ENCODE measurements around the gene FGD6.

Gene FGD6

DNA sequence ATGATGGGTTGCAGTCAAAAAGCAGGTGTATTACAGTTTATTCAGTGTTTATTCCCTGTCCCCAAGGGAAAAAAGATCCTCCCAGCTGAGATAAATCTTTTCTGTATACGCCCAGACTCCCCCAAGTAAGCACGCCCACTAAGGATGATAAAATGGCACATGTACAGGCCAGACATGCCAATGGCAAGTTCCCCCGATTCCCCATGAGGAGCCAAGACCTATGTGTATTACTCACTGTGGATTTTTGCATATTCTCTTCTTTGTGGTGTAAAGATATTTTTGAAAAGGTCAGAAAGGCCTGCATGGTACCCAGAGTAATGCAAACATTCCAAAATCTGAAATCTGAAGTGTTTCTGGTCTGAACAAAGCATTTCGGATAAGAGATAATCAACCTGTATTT lies 166.0 kb downstream of the FGD6 start:
- Histone ChIP-seq H3K36me3 (ENCODE audit: control insufficient read depth, insufficient read depth, low read length, severe bottlenecking) (peaks cover 59% of the 10 kb centered on the region), H3K4me3 (ENCODE audit: low read length) (no peak overlapping the region), H3K4me1 (ENCODE audit: control insufficient read depth, insufficient read depth, low read length) (peaks cover 2% of the 10 kb centered on the region), H3K9ac (ENCODE audit: low read length) (no peak overlapping the region), H3K9me3 (ENCODE audit: control insufficient read depth, low read length) (no peaks in the 10 kb centered on the region), H3K27me3 (replicated peaks; ENCODE audit: control insufficient read depth, insufficient read depth, low read length) (no peaks in the 10 kb centered on the region)
- no peak for DNase-seq (ENCODE audit: low read depth)

DNA sequence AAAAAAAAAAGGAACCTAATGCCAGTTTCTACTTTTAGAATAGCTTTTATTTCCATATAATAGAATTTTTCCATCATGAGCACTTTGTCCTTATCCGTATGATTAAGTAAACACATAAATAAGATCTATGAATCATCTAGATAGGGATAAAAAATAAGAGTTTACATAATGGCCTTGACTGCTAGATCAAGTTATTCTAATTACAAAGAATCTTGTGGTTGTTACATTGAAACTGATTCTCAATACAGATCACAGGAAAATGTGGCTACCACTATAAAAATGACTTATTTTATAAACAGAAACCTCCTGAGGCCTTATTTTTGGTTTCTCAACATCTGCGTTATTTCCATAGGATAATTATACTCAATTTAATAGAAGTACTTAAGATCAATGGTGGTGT lies 179.4 kb downstream of the FGD6 start:
- Histone ChIP-seq H3K9ac (ENCODE audit: low read length) (no peak overlapping the region), H3K4me1 (ENCODE audit: control insufficient read depth, insufficient read depth, low read length) (no peaks in the 10 kb centered on the region), H3K27me3 (replicated peaks; ENCODE audit: control insufficient read depth, insufficient read depth, low read length) (no peaks in the 10 kb centered on the region), H3K36me3 (ENCODE audit: control insufficient read depth, insufficient read depth, low read length, severe bottlenecking) (peaks cover 66% of the 10 kb centered on the region), H3K4me3 (ENCODE audit: low read length) (no peak overlapping the region), H3K9me3 (ENCODE audit: control insufficient read depth, low read length) (no peaks in the 10 kb centered on the region)
- DNase-seq (ENCODE audit: low read depth): peak; percentile 3

DNA sequence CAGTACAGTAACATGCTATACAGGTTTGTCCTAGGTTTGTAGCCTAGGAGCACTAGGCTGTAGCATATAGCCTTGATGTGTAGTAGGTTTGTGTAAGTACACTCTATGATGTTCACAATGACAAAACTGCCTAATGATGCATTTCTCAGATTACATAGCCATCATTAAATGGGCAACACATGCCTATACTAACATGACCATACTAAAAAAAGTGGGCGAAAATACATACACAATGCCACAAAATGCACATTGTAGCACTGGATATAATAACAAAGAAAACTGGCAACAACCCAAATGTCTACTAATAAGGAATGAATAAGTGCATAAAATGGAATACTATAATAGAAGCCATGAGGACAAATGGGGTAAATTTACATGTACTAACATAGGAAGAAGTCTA lies 182.5 kb downstream of the FGD6 start:
- no peak for DNase-seq (ENCODE audit: low read depth)
- no peaks in the 10 kb centered on the region for H3K4me1 ChIP-seq (ENCODE audit: control insufficient read depth, insufficient read depth, low read length)
- H3K4me3 ChIP-seq (ENCODE audit: low read length): no peak overlapping the region
- H3K9me3 ChIP-seq (ENCODE audit: control insufficient read depth, low read length): no peaks in the 10 kb centered on the region
- H3K27me3 ChIP-seq (replicated peaks; ENCODE audit: control insufficient read depth, insufficient read depth, low read length): no peaks in the 10 kb centered on the region
- H3K36me3 ChIP-seq (ENCODE audit: control insufficient read depth, insufficient read depth, low read length, severe bottlenecking): peaks cover 69% of the 10 kb centered on the region
- H3K9ac ChIP-seq (ENCODE audit: low read length): no peak overlapping the region
